Fibroblast of lung (primary cell): ENCODE data around the gene DYNLT1.

Experiments used
- EZH2 ChIP-seq: IDR thresholded peaks from 2 replicates; pipeline ENCODE4 v1.5.1; 2012; ENCODE audit warnings: low read length, control low read depth, mild to moderate bottlenecking; ENCODE audit errors: missing control alignments
- TF ChIP-seq, protein P1 (sequence below), 2 donors: IDR thresholded peaks in 1 of 2; conservative IDR thresholded peaks in 1 of 2; 1 replicate in 1 of 2; 2 replicates in 1 of 2; pipeline ENCODE4 v1.5.1; 2011 to 2012; ENCODE audit warnings: low read length in 2 of 2, control low read depth in 1 of 2, inconsistent platforms in 1 of 2, low read depth in 1 of 2, mild to moderate bottlenecking in 1 of 2

DNA sequence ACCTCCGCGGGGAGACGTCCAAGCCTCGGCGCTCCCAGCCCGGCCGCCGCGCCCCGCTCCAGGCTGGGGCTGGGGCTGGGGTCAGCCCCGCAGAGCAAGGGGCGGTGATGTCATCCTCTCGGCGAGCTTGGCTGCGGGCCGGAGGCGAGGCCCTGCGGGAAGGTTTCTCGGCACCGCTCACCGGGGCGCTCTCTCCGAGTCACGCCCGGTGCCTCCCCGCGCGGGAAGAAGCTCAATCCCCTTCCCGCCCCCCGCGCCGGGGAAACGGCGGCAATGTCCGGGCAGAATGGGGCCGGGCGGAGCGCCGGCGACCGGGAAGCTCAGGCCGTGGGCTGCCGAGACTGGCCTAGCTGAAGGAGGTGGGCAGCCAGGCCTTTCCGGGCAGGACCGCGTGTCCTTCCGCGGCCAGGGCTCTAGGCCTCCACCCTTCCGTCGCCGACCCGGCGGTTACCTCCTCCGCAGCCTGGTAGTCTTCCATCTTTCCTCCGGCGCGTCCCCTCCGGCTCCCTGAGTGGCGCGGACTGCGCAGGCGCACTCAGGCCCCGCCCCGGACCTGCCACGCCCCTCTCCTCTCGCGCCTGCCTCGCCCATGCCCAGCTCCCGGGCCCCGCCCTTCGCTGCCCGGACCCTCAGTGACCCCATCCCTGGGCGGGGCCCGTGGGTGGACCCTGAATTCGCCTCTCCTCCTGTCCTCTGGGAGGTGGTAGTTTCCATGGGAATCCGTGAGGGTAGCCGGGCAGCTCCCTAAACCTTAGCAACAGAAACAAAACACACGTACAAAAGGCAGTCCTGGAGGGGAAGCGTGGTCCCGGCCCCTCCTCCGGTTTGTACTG, at the start of gene DYNLT1:
- TF ChIP-seq, protein P1, sequence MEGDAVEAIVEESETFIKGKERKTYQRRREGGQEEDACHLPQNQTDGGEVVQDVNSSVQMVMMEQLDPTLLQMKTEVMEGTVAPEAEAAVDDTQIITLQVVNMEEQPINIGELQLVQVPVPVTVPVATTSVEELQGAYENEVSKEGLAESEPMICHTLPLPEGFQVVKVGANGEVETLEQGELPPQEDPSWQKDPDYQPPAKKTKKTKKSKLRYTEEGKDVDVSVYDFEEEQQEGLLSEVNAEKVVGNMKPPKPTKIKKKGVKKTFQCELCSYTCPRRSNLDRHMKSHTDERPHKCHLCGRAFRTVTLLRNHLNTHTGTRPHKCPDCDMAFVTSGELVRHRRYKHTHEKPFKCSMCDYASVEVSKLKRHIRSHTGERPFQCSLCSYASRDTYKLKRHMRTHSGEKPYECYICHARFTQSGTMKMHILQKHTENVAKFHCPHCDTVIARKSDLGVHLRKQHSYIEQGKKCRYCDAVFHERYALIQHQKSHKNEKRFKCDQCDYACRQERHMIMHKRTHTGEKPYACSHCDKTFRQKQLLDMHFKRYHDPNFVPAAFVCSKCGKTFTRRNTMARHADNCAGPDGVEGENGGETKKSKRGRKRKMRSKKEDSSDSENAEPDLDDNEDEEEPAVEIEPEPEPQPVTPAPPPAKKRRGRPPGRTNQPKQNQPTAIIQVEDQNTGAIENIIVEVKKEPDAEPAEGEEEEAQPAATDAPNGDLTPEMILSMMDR (conservative IDR thresholded peaks at IDR 0.05 in 1 of 2, IDR thresholded peaks at IDR 0.05 in 1 of 2; ENCODE audit: low read depth in 1 of 2, low read length in 2 of 2) = no peak
- no peak for TF ChIP-seq EZH2
